NB4 (cell line): Measurements from ENCODE around the gene ABHD16B.
"Not testable (repeated sequence)": the region's sequence is repeated elsewhere in the genome, so short reads cannot be mapped to it uniquely, and the experiment has no call there.

Source experiments
- DNase-seq: peaks from one replicate; pipeline ENCODE4 v3.0.0; 2010; ENCODE audit warnings: low read depth
- H3K4me3 ChIP-seq: one replicate; pipeline ENCODE4 v1.5.1; 2011; ENCODE audit warnings: mild to moderate bottlenecking, low read depth, low read length, moderate library complexity
- CTCF ChIP-seq: IDR thresholded peaks from one replicate; pipeline ENCODE4 v1.5.1; 2012; ENCODE audit warnings: low read depth, low read length
- MAX ChIP-seq: IDR thresholded peaks from 2 replicates; pipeline ENCODE4 v1.6.1; 2011; ENCODE audit warnings: low read depth, low read length
- MYC ChIP-seq: IDR thresholded peaks from 2 replicates; pipeline ENCODE4 v1.6.1; 2011; ENCODE audit warnings: low read depth, low read length
- POLR2A ChIP-seq: IDR thresholded peaks from 2 replicates; pipeline ENCODE4 v1.6.1; 2011; ENCODE audit warnings: mild to moderate bottlenecking; ENCODE audit not compliant: insufficient read length; ENCODE audit errors: extremely low read depth

Gene ABHD16B

GRCh38 chr20:63844511-63844991 lies 16.7 kb upstream of the ABHD16B start:
- H3K4me3 ChIP-seq, result no peak overlapping the region
- no peak for TF ChIP-seq CTCF
- DNase-seq, result no peak

- peak; percentile 46 for DNase-seq
- H3K4me3 ChIP-seq, result no peak overlapping the region
- TF ChIP-seq MAX (no peak), CTCF (no peak), POLR2A (no peak), MYC (no peak)
Measured at GRCh38 chr20:63846128-63846771, 15.0 kb upstream of the ABHD16B start.

GRCh38 chr20:63846888-63847236 lies 14.4 kb upstream of the ABHD16B start:
- no peak for DNase-seq
- H3K4me3 ChIP-seq, result no peak overlapping the region
- TF ChIP-seq CTCF (no peak), MYC (no peak), POLR2A (no peak), MAX (no peak)

- TF ChIP-seq MAX (peak; percentile 35; the same call in 1 of the 2 replicates), POLR2A (no peak), MYC (0 out of 2 replicates have a peak, but pooled peaks have one; percentile 44)
- no peak overlapping the region for H3K4me3 ChIP-seq
- DNase-seq, result peak; percentile 90
Measured at GRCh38 chr20:63847237-63848002, 13.9 kb upstream of the ABHD16B start.

- TF ChIP-seq MAX, result no peak
- TF ChIP-seq CTCF, result no peak
- no peak for TF ChIP-seq POLR2A
- TF ChIP-seq MYC, result peak; percentile 49
- peak; percentile 47 for DNase-seq
- H3K4me3 ChIP-seq, result no peak overlapping the region
Measured at GRCh38 chr20:63848003-63848911, 13.0 kb upstream of the ABHD16B start.

- peak; percentile 50 for DNase-seq
- TF ChIP-seq POLR2A, result no peak
- no peak for TF ChIP-seq MYC
- no peak for TF ChIP-seq MAX
- no peak for TF ChIP-seq CTCF
- no peak overlapping the region for H3K4me3 ChIP-seq
Measured at GRCh38 chr20:63850689-63851547, 10.4 kb upstream of the ABHD16B start.

- DNase-seq, H3K4me3 ChIP-seq: not testable (repeated sequence)
Measured at GRCh38 chr20:63851548-63851943, 9.8 kb upstream of the ABHD16B start.

- H3K4me3 ChIP-seq, DNase-seq: not testable (repeated sequence)
Measured at GRCh38 chr20:63853733-63854068, 7.6 kb upstream of the ABHD16B start.
